ENCODE data around the gene GPS2. TPM values are rescaled to one million over a fixed set of nuclear protein-coding genes. Genes with fewer than 3 reads are reported as not detected.

GPS2 gene
- total RNA-seq, 1 donor from 2014 or later, result 42.1 TPM

DNA sequence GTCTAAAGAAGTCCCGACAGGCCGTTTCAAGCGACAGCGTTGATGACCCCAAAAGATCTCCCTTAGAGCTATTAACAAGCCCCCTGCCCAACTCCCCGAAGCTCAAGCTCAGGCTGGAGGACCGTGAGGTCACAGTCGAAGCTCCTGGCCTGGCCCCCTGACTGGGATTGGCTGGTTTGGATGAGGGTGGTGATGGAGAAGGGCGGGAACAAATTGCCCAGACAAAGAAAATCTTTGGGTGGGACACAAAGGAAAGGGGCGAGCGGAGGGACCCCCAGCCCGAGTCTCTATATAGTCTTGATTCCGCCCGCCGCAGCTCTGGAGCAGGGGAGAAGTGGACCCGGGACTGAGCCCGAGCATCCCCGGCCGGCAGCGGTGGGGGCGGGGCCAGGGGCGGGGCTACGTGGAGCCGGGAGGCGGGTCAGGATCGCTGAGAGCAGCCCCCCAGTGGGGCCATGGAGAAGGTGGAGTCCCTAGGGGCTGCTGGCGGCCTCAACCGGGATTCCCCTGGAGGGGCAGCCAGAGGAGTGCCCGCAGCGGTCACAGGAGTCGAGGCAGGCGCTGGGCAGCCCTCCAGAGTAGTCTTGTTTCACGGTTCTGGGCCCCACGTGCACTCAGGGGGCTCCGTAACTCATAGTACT is 15.0 kb upstream of the GPS2 start:
- peak; percentile 67 to 79 for DNase-seq (ENCODE audit: low spot score in 2 of 2, unreplicated experiment in 2 of 2)
- Mint-ChIP-seq H3K4me3 (peak overlapping the region; percentile 89), H3K4me1 (peaks cover 31% of the 10 kb centered on the region), H3K27ac (peak overlapping the region; percentile 97), H3K9me3 (no peaks in the 10 kb centered on the region), H3K27me3 (ENCODE audit: low read depth) (no peaks in the 10 kb centered on the region), H3K36me3 (peaks cover 2% of the 10 kb centered on the region)
- no peak for TF ChIP-seq CTCF (IDR thresholded peaks at IDR 0.05; ENCODE audit: unreplicated experiment)

GRCh38 chr17:7329374-7329996 is 14.3 kb upstream of the GPS2 start:
- peak overlapping the region; percentile 89 for H3K4me3 Mint-ChIP-seq
- no peaks in the 10 kb centered on the region for H3K9me3 Mint-ChIP-seq
- H3K4me1 Mint-ChIP-seq, result peaks cover 31% of the 10 kb centered on the region
- H3K27me3 Mint-ChIP-seq (ENCODE audit: low read depth), result no peaks in the 10 kb centered on the region
- peak overlapping the region; percentile 97 for H3K27ac Mint-ChIP-seq
- peak; percentile 27 for TF ChIP-seq CTCF (IDR thresholded peaks at IDR 0.05; ENCODE audit: unreplicated experiment)
- DNase-seq (ENCODE audit: low spot score in 2 of 2, unreplicated experiment in 2 of 2), result peak; percentile 94 to 96
- peaks cover 2% of the 10 kb centered on the region for H3K36me3 Mint-ChIP-seq

DNA sequence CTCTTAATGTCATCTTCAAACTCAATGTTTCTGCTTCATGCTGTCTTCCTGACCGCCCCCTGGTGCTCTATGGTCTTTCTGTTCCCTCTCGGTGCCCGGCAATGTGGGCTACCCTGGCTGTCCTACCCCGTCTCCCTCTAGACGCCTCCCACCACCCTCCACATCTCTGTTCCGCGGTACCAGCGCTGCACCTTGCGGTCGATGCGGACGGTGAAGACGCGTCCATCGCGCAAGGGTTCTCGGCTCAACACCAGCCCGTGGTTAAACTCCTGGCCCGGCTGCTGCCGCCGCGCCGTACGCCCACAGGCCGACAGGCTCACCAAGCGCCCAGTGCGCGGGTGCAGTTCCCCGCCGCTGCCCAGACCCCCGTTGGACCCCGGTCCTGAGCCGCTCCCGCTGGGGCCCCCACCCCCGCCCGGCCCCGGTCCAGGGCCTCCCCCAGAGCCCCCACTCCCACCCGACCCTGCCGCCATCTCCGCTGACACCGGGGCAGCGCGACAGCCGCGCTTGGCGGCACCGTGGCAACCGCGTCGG is 13.7 kb upstream of the GPS2 start, which contains the start of gene NEURL4:
NEURL4 (minus strand) TSS at position 496 of the 534 bp plus-strand sequence; CDS start at position 473, 23 bp downstream.
- Mint-ChIP-seq H3K27ac (peak within 1 kb of the TSS; percentile 97), H3K27me3 (ENCODE audit: low read depth) (no peaks in the 10 kb centered on the region), H3K36me3 (peaks cover 6% of the 10 kb centered on the region), H3K4me1 (peaks cover 31% of the 10 kb centered on the region), H3K9me3 (no peaks in the 10 kb centered on the region), H3K4me3 (peak within 1 kb of the TSS; percentile 89)
- DNase-seq (ENCODE audit: low spot score in 2 of 2, unreplicated experiment in 2 of 2), result no peak
- no peak for TF ChIP-seq CTCF (IDR thresholded peaks at IDR 0.05; ENCODE audit: unreplicated experiment)

GRCh38 chr17:7328009-7328408 is 12.8 kb upstream of the GPS2 start:
- Mint-ChIP-seq H3K27me3 (ENCODE audit: low read depth) (no peaks in the 10 kb centered on the region), H3K36me3 (peaks cover 9% of the 10 kb centered on the region), H3K4me3 (peak overlapping the region; percentile 89), H3K4me1 (peaks cover 28% of the 10 kb centered on the region), H3K9me3 (no peaks in the 10 kb centered on the region), H3K27ac (peak overlapping the region; percentile 83)
- no peak for DNase-seq (ENCODE audit: low spot score in 2 of 2, unreplicated experiment in 2 of 2)
- TF ChIP-seq CTCF (IDR thresholded peaks at IDR 0.05; ENCODE audit: unreplicated experiment), result no peak

DNA sequence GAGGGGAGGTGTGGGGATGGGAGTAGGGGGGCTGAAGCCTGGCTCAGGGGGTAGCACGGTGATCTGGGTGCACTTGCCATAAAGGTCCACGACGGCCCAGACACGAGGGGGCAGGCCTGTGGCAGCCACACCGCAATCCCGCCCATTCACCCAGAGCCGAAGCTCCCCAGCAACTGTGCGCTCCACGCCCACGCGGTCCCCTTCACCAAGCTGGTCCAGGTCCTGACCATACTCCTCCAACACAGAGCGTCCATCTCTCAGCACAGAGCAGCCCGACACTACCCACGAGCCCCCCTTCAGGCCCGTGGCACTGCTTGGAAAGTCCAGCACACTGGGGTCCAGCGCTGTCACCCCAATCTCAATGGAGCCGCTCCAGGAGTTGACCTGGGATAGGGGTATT is 12.3 kb upstream of the GPS2 start:
- peak overlapping the region; percentile 24 for H3K4me3 Mint-ChIP-seq
- no peak overlapping the region for H3K27ac Mint-ChIP-seq
- H3K9me3 Mint-ChIP-seq, result no peaks in the 10 kb centered on the region
- H3K27me3 Mint-ChIP-seq (ENCODE audit: low read depth), result no peaks in the 10 kb centered on the region
- H3K36me3 Mint-ChIP-seq, result peaks cover 9% of the 10 kb centered on the region
- no peak for DNase-seq (ENCODE audit: low spot score in 2 of 2, unreplicated experiment in 2 of 2)
- H3K4me1 Mint-ChIP-seq, result peaks cover 24% of the 10 kb centered on the region
- TF ChIP-seq CTCF (IDR thresholded peaks at IDR 0.05; ENCODE audit: unreplicated experiment), result no peak

All from mesothelial cell of epicardium (in vitro differentiated cells).